Stimulated activated CD8-positive, alpha-beta memory T cell treated with anti-CD3 and anti-CD28 coated beads, Interleukin-12 subunit alpha, Interleukin-12 subunit beta, amount 100 ng/mL, for 24 hours (primary cell): ENCODE results near the gene EP300.
"Not testable (repeated sequence)": the region's sequence is repeated elsewhere in the genome, so short reads cannot be mapped to it uniquely, and the experiment has no call there.

Experiments
- DNase-seq: peaks from one replicate; pipeline ENCODE4 v3.0.0-alpha.2; 2020; ENCODE audit errors: extremely low read depth

The EP300 gene

GRCh38 chr22:41092023-41092817, at the start of gene EP300:
Gene EP300, plus strand, starts transcription at chr22:41092592. Its CDS starts 413 bp downstream, at chr22:41093005.
- DNase-seq, result peak; percentile 66

GRCh38 chr22:41043722-41044121, 48.7 kb upstream of the EP300 start:
- no peak for DNase-seq

DNA sequence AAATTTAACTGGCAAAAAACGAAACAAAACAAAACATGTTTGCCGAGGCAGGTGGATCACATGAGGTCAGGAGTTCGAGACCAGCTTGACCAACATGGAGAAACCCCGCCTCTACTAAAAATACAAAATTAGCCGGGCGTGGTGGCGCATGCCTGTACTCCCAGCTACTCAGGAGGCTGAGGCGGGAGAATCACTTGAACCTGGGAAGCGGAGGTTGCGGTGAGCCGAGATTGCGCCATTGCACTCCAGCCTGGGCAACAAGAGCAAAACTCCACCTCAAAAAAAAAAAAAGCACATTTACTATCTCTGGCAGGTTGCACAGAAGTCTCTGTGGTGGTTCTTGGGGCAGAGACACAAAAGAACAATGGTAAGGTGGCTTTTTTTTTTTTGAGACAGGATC, 46.8 kb upstream of the EP300 start:
- DNase-seq, result not testable (repeated sequence)

- DNase-seq, result no peak
Measured at GRCh38 chr22:41047801-41048211, 44.6 kb upstream of the EP300 start.

DNA sequence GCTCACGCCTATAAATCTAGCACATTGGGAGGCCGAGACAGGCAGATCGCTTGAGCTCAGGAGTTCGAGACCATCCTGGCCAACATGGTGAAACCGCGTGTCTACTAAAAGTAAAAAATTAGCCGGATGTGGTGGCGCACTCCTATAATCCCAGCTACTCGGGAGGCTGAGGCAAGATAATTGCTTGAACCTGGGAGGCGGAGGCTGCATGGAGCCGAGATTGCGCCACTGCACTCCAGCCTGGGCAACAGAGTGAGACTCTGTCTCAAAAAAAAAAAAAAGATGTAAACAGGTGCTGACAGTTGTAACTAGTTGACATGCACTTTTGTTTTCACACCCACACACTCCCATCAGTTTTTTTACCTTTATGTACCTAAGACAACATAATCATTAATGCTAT, 44.0 kb upstream of the EP300 start:
- not testable (repeated sequence) for DNase-seq

- no peak for DNase-seq
Measured at GRCh38 chr22:41048791-41049717, 43.3 kb upstream of the EP300 start.

GRCh38 chr22:41049795-41050194, 42.6 kb upstream of the EP300 start:
- not testable (repeated sequence) for DNase-seq

DNA sequence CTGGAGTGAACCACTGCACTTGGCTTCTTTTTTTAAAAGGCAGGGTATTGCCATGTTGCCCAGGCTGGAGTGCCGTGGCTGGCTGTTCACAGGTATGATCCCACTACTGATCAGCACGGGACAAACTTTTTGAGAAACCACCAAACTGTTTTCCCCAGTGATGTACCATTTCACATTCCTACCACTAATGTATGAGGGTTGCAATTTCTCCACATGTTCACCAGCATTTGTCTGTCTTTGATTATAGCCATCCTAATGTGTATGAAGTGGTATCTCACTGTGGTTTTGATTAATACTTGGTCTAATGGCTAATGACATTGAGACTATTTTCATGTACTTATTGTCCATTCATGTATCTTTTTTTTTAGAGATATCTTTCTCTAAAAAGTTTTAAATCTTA, 41.5 kb upstream of the EP300 start:
- no peak for DNase-seq

- DNase-seq, result no peak
Measured at GRCh38 chr22:41052661-41053490, 39.5 kb upstream of the EP300 start.

DNA sequence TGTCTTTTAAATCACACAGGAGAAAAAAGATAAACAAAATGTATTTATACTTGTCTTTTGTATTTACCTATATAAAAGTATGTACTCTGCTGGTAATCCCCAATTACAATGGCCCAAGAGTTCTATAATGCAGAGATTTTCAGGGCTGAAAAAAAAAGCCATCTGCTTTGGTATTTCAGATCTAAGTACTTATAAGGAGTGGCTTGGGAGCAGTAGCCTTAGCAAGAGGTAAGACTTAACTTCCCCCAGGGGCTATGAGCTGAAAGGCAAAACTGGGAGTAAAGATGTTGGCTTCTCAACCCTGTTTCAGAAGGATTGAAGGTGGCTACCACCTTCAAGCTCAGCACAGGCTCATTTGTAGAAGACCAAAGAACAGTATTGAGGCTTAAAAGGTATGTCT, 35.3 kb upstream of the EP300 start:
- no peak for DNase-seq

GRCh38 chr22:41062146-41062545, 30.2 kb upstream of the EP300 start:
- no peak for DNase-seq

GRCh38 chr22:41064326-41064725, 28.1 kb upstream of the EP300 start:
- DNase-seq, result not testable (repeated sequence)

DNA sequence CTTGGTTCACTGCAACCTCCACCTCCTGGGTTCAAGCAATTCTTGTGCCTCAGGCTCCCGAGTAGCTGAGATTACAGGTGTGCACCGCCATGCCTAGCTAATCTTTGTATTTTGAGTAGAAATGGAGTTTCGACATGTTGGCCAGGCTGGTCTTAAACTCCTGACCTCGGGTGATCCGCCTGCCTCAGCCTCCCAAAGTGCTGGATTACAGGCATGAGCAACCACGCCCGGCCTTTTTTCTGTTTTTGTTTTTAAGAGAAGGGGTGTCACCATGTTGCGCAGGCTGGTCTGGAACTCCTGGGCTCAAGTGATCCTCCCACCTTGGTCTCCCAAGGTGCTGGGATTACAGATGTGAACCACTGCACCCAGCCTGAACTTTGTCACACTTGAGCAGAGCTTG, 26.1 kb upstream of the EP300 start:
- DNase-seq, result not testable (repeated sequence)

DNA sequence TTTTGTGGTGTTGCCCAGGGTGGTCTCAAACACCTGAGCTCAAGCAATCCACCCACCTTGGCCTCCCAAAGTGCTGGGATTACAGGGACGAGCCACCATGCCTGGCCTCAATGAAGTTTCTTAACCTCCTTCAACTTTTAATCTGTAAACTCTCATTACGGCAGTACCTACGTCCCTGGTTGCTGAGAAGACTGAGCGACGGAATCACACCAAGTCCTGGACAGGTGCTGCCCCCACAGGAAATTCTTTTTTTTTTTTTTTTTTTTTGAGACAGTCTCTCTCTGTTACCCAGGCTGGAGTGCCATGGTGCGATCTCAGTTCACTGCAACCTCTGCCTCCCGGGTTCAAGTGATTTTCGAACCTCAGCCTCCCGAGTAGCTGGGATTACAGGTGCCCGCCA, 24.4 kb upstream of the EP300 start:
- DNase-seq, result not testable (repeated sequence)

DNA sequence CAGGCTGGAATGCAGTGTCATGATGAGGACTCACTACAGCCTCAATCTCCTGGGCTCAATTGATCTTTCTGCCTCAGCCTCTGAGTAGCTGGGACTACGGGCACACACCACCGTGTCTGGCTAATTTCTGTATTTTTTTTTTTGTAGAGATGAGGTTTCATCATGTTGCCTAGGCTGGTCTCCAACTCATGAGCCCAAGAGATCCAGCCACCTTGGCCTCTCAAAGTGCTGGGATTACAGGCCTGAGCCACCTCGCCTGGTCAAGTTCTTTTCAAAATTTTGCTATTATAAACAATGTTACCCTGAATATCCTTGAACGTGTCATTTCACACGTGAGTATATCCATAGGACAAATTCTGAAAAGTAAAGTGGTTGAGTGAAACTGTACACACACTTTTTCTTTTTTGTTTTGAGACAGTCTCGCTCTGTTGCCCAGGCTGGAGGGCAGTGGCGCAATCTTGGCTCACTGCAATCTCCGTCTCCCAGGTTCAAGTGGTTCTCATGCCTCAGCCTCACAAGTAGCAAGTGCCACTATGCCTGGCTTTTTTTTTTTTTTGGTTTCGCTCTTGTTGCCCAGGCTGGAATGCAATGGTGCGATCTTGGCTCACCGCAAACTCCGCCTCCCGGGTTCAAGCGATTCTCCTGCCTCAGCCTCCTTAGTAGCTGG, 21.6 kb upstream of the EP300 start:
- DNase-seq, result no peak

- DNase-seq, result no peak
Measured at GRCh38 chr22:41074061-41074460, 18.3 kb upstream of the EP300 start.

DNA sequence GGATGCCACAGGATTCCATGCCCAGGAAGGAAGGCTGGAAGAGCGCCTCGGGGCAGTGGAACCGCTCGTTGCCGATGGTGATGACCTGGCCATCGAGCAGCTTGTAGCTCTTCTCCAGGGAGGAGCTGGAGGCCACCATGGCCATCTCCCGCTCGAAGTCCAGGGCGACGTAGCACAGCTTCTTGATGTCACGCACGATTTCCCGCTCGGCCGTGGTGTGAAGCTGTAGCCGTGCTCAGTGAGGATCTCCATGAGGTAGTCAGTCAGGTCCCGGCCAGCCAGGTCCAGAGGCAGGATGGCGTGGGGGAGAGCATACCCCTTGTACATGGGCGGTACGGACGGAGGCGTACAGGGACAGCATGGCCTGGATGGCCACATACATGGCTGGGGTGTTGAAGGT, 17.9 kb upstream of the EP300 start:
- DNase-seq, result no peak

- DNase-seq, result no peak
Measured at GRCh38 chr22:41074941-41075710, 17.3 kb upstream of the EP300 start.

DNA sequence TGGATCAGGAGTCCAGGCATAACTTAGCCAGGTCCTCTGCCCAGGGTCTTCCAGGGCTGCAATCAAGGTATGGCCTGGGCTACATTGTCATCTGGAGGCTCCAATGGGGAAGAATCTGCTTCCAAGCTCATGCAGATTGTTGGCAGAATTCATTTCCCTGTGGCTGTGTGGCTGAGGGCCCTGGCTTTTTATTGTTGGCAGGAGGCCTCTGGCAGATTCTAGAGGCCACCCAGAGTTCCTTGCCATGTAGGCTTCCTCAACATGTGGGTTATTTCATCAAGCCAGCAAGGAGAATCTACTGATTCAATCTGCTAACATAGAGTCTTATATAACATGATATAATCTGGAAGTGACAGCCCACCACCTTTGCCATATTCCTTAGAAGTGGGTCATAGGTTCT, 16.4 kb upstream of the EP300 start:
- DNase-seq, result no peak

DNA sequence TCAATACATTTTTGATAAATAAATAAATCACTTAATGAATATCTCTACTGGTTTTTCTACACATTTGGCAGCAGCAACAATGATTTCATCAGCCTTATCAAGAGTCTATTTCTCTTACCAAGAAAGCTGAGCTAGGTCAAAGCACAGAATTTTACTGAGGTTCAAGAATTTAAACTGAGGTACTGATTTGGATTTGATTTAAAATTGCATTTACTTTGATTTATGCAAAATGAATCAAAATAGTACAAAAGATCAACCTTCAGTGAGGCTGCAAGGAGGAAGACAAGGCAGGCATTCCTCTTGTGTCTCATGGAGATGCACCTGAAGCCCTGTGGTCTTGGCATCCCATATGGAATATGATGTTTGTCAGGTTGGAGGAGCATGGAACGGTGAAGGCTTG, 15.5 kb upstream of the EP300 start:
- DNase-seq, result no peak

- no peak for DNase-seq
Measured at GRCh38 chr22:41078931-41079330, 13.5 kb upstream of the EP300 start.
